Body of pancreas (tissue), 4 donors: ENCODE results near the gene RICTOR.

Source experiments
- CTCF ChIP-seq, 7 experiments: fragments of 450-650 bp in 4 of 7; fragments of 200-600 bp in 3 of 7; sonication (generic) in 3 of 7; IDR thresholded peaks; one replicate each; pipeline ENCODE4 v1.5.1; 2016 to 2019; ENCODE audit warnings: antibody characterized with exemption in 7 of 7
- POLR2A ChIP-seq, 3 donors: fragments of 450-650 bp; IDR thresholded peaks; one replicate each; pipeline ENCODE4 v1.6.1; 2016; ENCODE audit warnings: antibody characterized with exemption in 3 of 3, mild to moderate bottlenecking in 2 of 3

- no peak for TF ChIP-seq CTCF (IDR thresholded peaks at IDR 0.05)
- TF ChIP-seq POLR2A (IDR thresholded peaks at IDR 0.05) = no peak
Measured at GRCh38 chr5:39049315-39049714, 24.9 kb downstream of the RICTOR start.
